Tibial nerve (tissue), 4 donors: Measurements from ENCODE around the gene FAM174C. TPM values are rescaled to one million over a fixed set of nuclear protein-coding genes. Genes with fewer than 3 reads are reported as not detected.
A peak's percentile ranks its signal among the peaks of the same experiment; 100 is the strongest.

Experiments used
- DNase-seq, 2 donors: peaks; one replicate each; pipeline ENCODE4 v3.0.0-alpha.2; 2019; ENCODE audit warnings: low spot score in 2 of 2
- H3K27ac ChIP-seq, 4 donors: fragments of 200-600 bp; sonication (generic) in 3 of 4; one replicate each; pipeline ENCODE4 v1.5.1; 2017 to 2019; ENCODE audit warnings: mild to moderate bottlenecking in 1 of 4
- H3K27me3 ChIP-seq, 2 donors: fragments of 200-600 bp; sonication (generic) in 1 of 2; one replicate each; pipeline versions ENCODE4 v1.5.1 to v1.6.0; 2017 to 2019
- H3K36me3 ChIP-seq, 3 donors: fragments of 200-600 bp; sonication (generic); one replicate each; pipeline ENCODE4 v1.5.1; 2018 to 2019
- H3K4me1 ChIP-seq, 4 donors: fragments of 200-600 bp; sonication (generic) in 3 of 4; one replicate each; pipeline ENCODE4 v1.5.1; 2017 to 2019
- H3K4me3 ChIP-seq, 4 donors: fragments of 200-600 bp; sonication (generic) in 3 of 4; one replicate each; pipeline ENCODE4 v1.5.1; 2017 to 2019; ENCODE audit warnings: mild to moderate bottlenecking in 1 of 4, moderate library complexity in 1 of 4
- H3K9me3 ChIP-seq, 4 donors: fragments of 200-600 bp; sonication (generic) in 3 of 4; one replicate each; pipeline ENCODE4 v1.5.1; 2017 to 2019
- EP300 ChIP-seq, 2 donors: sonication (generic); formaldehyde crosslinking; IDR thresholded peaks; one replicate each; pipeline ENCODE4 v1.6.1; 2017; ENCODE audit warnings: antibody characterized with exemption in 2 of 2, mild to moderate bottlenecking in 1 of 2
- POLR2A ChIP-seq, 2 donors: fragments of 450-650 bp; IDR thresholded peaks; one replicate each; pipeline ENCODE4 v1.6.1; 2017; ENCODE audit warnings: antibody characterized with exemption in 2 of 2, mild to moderate bottlenecking in 2 of 2, moderate library complexity in 2 of 2
- WGBS, 2 donors: methylation state at CpG; one replicate each; pipeline ENCODE4 v1.1.5; 2018; 5-methylcytosine and 5-hydroxymethylcytosine counted together
- total RNA-seq, 4 donors: library from RNA; depleted of rRNA; stranded (reverse); fragments of >200 nt; gene quantifications; one replicate each; pipeline ENCODE4 v1.1.0, GENCODE V29; 2016
- TF ChIP-seq, protein P1 (sequence below), 5 experiments: fragments of 200-600 bp in 3 of 5; fragments of 450-650 bp in 2 of 5; sonication (generic) in 3 of 5; IDR thresholded peaks; one replicate each; pipeline ENCODE4 v1.5.1; 2016 to 2019; ENCODE audit warnings: antibody characterized with exemption in 5 of 5, mild to moderate bottlenecking in 3 of 5, moderate library complexity in 2 of 5

FAM174C gene
- total RNA-seq, 4 donors from 2014 or later, result 25.5 to 80.7 (median 52.0) TPM

DNA sequence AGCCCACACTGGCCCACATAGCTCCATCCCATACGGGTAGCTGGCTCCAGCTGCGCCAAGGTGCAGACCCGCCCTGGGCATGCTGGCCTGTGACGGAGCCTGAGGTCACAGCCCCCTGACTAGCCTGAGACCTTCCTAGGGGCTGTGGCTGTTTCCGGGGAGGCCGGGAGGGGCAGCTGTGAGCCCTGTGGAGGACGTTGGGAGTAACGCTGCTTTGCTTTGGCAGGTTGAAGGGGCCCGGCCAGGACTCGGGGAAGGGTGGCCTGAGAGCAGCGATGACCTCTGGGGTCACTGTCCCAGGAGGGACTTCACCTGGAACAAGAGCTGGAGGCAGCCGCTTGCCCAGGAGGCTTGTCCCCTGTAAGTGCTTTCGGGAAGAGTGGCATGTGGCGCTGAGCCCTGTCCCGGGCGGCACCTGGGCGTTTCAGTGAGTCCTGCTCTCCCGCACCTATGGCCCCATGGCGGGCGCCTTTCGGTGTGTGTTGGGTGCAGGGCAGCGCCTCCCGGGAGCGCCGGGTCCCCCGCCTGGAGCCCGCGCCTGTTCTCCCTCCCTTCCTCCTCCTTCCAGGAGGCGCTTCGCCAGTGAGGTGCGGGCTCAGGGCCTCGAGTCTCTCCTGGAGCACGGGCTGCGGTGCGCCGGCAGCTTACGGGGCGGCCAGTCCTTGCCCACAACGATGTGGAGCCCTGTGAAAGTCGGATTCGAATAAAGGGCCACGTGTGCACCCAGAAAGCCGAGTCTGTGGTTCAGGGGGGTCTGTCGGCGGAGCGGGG is 1.1 kb upstream of the FAM174C start:
- H3K27me3 ChIP-seq, result no peaks in the 10 kb centered on the region
- no peak for DNase-seq
- WGBS, 2 donors, result 79 to 80% methylated on average over 36 to 46 of the region's 46 CpGs
- H3K36me3 ChIP-seq, result peaks cover 6 to 68% (median 38%) of the 10 kb centered on the region in 3 donors
- H3K9me3 ChIP-seq, result no peaks in the 10 kb centered on the region
- peak overlapping the region; percentile 89 to 99 (median 95) for H3K27ac ChIP-seq
- TF ChIP-seq EP300 (IDR thresholded peaks at IDR 0.05), result no peak
- TF ChIP-seq, protein P1, sequence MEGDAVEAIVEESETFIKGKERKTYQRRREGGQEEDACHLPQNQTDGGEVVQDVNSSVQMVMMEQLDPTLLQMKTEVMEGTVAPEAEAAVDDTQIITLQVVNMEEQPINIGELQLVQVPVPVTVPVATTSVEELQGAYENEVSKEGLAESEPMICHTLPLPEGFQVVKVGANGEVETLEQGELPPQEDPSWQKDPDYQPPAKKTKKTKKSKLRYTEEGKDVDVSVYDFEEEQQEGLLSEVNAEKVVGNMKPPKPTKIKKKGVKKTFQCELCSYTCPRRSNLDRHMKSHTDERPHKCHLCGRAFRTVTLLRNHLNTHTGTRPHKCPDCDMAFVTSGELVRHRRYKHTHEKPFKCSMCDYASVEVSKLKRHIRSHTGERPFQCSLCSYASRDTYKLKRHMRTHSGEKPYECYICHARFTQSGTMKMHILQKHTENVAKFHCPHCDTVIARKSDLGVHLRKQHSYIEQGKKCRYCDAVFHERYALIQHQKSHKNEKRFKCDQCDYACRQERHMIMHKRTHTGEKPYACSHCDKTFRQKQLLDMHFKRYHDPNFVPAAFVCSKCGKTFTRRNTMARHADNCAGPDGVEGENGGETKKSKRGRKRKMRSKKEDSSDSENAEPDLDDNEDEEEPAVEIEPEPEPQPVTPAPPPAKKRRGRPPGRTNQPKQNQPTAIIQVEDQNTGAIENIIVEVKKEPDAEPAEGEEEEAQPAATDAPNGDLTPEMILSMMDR (IDR thresholded peaks at IDR 0.05), result no peak
- H3K4me3 ChIP-seq, result peak overlapping the region in 2 of 4 donors; percentile 56 to 71
- H3K4me1 ChIP-seq, result peaks cover 8 to 65% (median 60%) of the 10 kb centered on the region in 4 donors

DNA sequence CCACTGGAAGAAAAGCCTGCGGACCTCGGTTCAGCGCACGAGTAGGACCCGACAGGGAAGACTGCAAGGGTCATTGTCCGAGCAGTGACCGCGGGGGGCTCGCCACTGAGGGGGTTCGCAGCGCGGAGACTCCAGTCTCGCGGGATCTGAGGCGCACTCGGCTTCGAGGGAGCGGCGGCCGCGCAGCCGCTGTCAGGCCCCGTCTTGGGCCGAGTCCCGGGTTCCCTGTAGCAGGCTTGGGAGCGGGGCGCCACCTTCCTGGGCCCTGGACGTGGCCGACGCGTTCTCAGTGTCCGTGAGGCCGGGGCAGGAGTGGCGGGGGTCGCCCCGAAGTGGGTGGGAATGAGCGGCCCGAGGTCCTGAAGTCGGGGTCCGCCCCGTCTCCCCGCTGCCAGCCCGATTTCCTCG is 474 bp upstream of the FAM174C start:
- Histone ChIP-seq H3K27ac (peak overlapping the region; percentile 89 to 99 (median 95)), H3K4me1 (peaks cover 8 to 67% (median 59%) of the 10 kb centered on the region in 4 donors), H3K27me3 (no peaks in the 10 kb centered on the region), H3K9me3 (no peaks in the 10 kb centered on the region), H3K4me3 (peak overlapping the region; percentile 50 to 71 (median 64)), H3K36me3 (peaks cover 6 to 70% (median 38%) of the 10 kb centered on the region in 3 donors)
- DNase-seq, result no peak
- WGBS, 2 donors, result 29 to 49% methylated on average over 16 to 24 of the region's 44 CpGs
- TF ChIP-seq, protein P1 (IDR thresholded peaks at IDR 0.05), result no peak
- no peak for TF ChIP-seq EP300 (IDR thresholded peaks at IDR 0.05)
- TF ChIP-seq POLR2A (IDR thresholded peaks at IDR 0.05), result no peak

DNA sequence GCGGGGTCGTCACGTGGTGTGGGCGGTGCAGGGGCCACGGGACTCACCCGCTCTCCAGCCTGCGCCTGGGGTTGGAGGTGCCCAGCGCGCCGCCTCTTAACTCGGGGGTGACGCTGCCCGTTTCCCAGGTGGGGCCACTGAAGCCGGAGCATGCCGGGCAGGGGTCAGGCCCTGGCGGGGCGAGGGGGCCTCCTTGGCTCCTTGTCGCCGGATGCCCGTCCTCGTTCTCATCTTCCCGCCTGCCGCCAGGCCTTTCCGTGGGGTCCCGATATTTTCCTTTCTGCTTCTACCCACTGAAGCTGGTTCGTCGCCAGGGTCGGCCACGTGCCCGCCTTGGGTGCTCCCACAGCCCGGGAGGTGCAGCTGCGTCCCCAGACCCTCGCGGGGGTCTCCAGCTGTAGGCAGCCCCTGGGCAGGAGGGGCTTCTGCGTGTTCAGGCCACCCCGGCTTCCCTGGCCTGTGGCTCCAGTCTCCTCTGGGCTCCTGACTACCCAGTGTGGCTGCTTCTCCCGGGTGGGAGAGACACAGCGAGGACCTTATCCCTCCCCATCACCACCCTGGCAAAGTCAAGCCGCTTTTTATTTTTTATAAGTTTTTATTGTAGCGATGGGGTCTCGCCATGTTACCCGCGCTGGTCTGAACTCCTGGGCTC is 772 bp downstream of the FAM174C start:
- H3K36me3 ChIP-seq, result peaks cover 6 to 66% (median 38%) of the 10 kb centered on the region in 3 donors
- H3K27me3 ChIP-seq, result no peaks in the 10 kb centered on the region
- peak in 1 of 2 donors; percentile 38 for DNase-seq
- peak overlapping the region; percentile 50 to 85 (median 64) for H3K4me3 ChIP-seq
- WGBS, 2 donors, result 13% methylated on average over 31 to 33 of the region's 43 CpGs
- TF ChIP-seq, protein P1 (IDR thresholded peaks at IDR 0.05), result no peak
- TF ChIP-seq POLR2A (IDR thresholded peaks at IDR 0.05) (no peak), EP300 (IDR thresholded peaks at IDR 0.05) (peak in 1 of 2 donors; percentile 10)
- peak overlapping the region; percentile 89 to 99 (median 95) for H3K27ac ChIP-seq
- H3K4me1 ChIP-seq, result peaks cover 0 to 57% (median 47%) of the 10 kb centered on the region in 4 donors
- H3K9me3 ChIP-seq, result no peaks in the 10 kb centered on the region

DNA sequence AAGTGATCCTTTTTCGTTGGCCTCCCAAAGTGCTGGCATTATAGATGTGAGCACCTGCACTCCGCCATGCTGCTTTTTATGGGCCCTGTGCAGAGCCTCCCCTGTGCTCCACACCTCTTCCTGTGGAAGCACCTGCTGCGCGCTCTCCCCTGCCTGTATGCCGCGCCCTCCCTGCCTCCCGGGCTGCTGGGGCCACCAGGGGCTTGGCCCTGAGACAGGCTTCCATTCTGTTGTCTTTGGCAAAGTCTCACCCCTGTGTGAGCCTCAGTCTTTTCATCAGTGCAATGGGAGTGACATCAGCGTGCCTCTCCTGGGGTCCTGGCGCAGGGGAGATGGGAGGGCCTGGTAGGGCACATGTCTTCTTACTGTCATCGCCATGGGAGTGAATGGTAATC is 1.3 kb downstream of the FAM174C start:
- Histone ChIP-seq H3K9me3 (no peaks in the 10 kb centered on the region), H3K27me3 (no peaks in the 10 kb centered on the region), H3K36me3 (peaks cover 6 to 60% (median 35%) of the 10 kb centered on the region in 3 donors), H3K4me3 (peak overlapping the region in 3 of 4 donors; percentile 56 to 85 (median 71)), H3K27ac (peak overlapping the region; percentile 89 to 99 (median 95)), H3K4me1 (peaks cover 0 to 52% (median 42%) of the 10 kb centered on the region in 4 donors)
- WGBS, 2 donors, result 66 to 79% methylated on average over 10 of the region's 10 CpGs
- DNase-seq, result no peak
- TF ChIP-seq POLR2A (IDR thresholded peaks at IDR 0.05) (no peak), EP300 (IDR thresholded peaks at IDR 0.05) (no peak)
- TF ChIP-seq, protein P1 (IDR thresholded peaks at IDR 0.05), result no peak

DNA sequence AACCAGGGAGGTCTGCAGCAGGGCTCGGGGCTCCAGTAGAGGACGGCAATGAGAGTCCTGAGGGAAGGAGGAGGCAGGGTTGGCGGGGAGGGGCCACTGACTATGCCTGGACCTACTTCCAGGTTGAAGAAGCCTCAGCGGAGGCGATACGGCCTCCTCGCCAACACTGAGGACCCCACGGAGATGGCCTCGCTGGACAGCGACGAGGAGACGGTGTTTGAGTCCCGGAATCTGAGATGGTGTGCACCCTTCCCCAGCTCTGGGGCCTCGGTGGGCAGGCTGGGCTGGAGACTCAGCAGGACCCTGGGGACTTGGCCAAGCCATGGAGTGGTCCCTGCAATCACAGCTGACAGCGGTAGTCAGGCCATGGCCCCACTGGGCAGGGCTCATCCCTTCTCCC is 1.7 kb downstream of the FAM174C start:
- no peak for DNase-seq
- no peak overlapping the region for H3K4me3 ChIP-seq
- 88 to 91% methylated on average over 15 of the region's 15 CpGs for WGBS, 2 donors
- H3K9me3 ChIP-seq, result no peaks in the 10 kb centered on the region
- TF ChIP-seq, protein P1 (IDR thresholded peaks at IDR 0.05), result no peak
- no peak for TF ChIP-seq POLR2A (IDR thresholded peaks at IDR 0.05)
- TF ChIP-seq EP300 (IDR thresholded peaks at IDR 0.05), result no peak
- H3K36me3 ChIP-seq, result peaks cover 6 to 56% (median 31%) of the 10 kb centered on the region in 3 donors
- peak overlapping the region in 1 of 4 donors; percentile 99 for H3K27ac ChIP-seq
- H3K4me1 ChIP-seq, result peaks cover 0 to 47% (median 37%) of the 10 kb centered on the region in 4 donors
- H3K27me3 ChIP-seq, result no peaks in the 10 kb centered on the region
